HG03097 (cell line): ENCODE results near the gene FGD6.
"Not testable (repeated sequence)": the region's sequence is repeated elsewhere in the genome, so short reads cannot be mapped to it uniquely, and the experiment has no call there.

Source experiments
- ATAC-seq: cut with Tn5 transposase; IDR thresholded peaks from one replicate; pipeline ENCODE4 v1.9.1; 2021; ENCODE audit not compliant: unreplicated experiment, low FRiP score

Gene FGD6

GRCh38 chr12:95206916-95207315 is 10.4 kb downstream of the FGD6 start:
- no peak for ATAC-seq

- no peak for ATAC-seq
These were observed 11.6 kb downstream of the FGD6 start for GRCh38 chr12:95205685-95206084.

GRCh38 chr12:95205016-95205624 is 12.1 kb downstream of the FGD6 start:
- no peak for ATAC-seq

- no peak for ATAC-seq
These were observed 13.0 kb downstream of the FGD6 start for GRCh38 chr12:95204141-95204866.

GRCh38 chr12:95203487-95204030 is 13.7 kb downstream of the FGD6 start:
- no peak for ATAC-seq

GRCh38 chr12:95202691-95203486 is 14.4 kb downstream of the FGD6 start:
- ATAC-seq = no peak

GRCh38 chr12:95201056-95201670 is 16.1 kb downstream of the FGD6 start:
- no peak for ATAC-seq

- ATAC-seq = no peak
These were observed 17.0 kb downstream of the FGD6 start for GRCh38 chr12:95200128-95200894.

GRCh38 chr12:95198914-95199313 is 18.4 kb downstream of the FGD6 start:
- no peak for ATAC-seq

- no peak for ATAC-seq
These were observed 19.6 kb downstream of the FGD6 start for GRCh38 chr12:95197636-95198035.

- ATAC-seq = not testable (repeated sequence)
These were observed 20.2 kb downstream of the FGD6 start for GRCh38 chr12:95196875-95197569.

- ATAC-seq = no peak
These were observed 22.1 kb downstream of the FGD6 start for GRCh38 chr12:95195122-95195521.

- ATAC-seq = no peak
These were observed 24.1 kb downstream of the FGD6 start for GRCh38 chr12:95193139-95193538.

- ATAC-seq = no peak
These were observed 25.0 kb downstream of the FGD6 start for GRCh38 chr12:95192271-95192670.

- ATAC-seq = no peak
These were observed 26.1 kb downstream of the FGD6 start for GRCh38 chr12:95191060-95191696.

GRCh38 chr12:95187865-95188415 is 29.3 kb downstream of the FGD6 start:
- no peak for ATAC-seq

GRCh38 chr12:95185854-95186253 is 31.4 kb downstream of the FGD6 start:
- ATAC-seq = no peak

GRCh38 chr12:95185072-95185471 is 32.2 kb downstream of the FGD6 start:
- ATAC-seq = no peak

- no peak for ATAC-seq
These were observed 33.1 kb downstream of the FGD6 start for GRCh38 chr12:95184121-95184520.
